Mucosa of descending colon (tissue), 3 donors: Measurements from ENCODE around the gene RPL4. TPM values are rescaled to one million over a fixed set of nuclear protein-coding genes. Genes with fewer than 3 reads are reported as not detected.

Source experiments
- ATAC-seq: fragments of 200-7000 bp; cut with Tn5 transposase; one replicate; pipeline ENCODE4 v1.9.1; 2020; ENCODE audit warnings: mild to moderate bottlenecking, moderate library complexity
- DNase-seq, 3 donors: peaks; one replicate each; pipeline ENCODE4 v3.0.0-alpha.2; 2020
- H3K36me3 ChIP-seq: fragments of 200-600 bp; one replicate; pipeline ENCODE4 v1.8.0; 2021; ENCODE audit warnings: low read depth, mild to moderate bottlenecking
- H3K4me1 ChIP-seq: fragments of 200-600 bp; one replicate; pipeline ENCODE4 v1.8.0; 2021; ENCODE audit warnings: low read depth, mild to moderate bottlenecking
- H3K4me3 ChIP-seq: fragments of 200-600 bp; one replicate; pipeline ENCODE4 v1.8.0; 2021; ENCODE audit warnings: mild to moderate bottlenecking
- H3K9me3 ChIP-seq: fragments of 200-600 bp; one replicate; pipeline ENCODE4 v1.8.0; 2021; ENCODE audit warnings: mild to moderate bottlenecking
- CTCF ChIP-seq: fragments of 200-600 bp; IDR thresholded peaks from one replicate; pipeline ENCODE4 v1.8.0; 2022; ENCODE audit warnings: antibody characterized with exemption, mild to moderate bottlenecking
- intact Hi-C, 2 donors: fragments of 100-400 bp; cut with DNase I in 1 of 2; cut with micrococcal nuclease in 1 of 2; formaldehyde crosslinking; loops; one replicate each; pipeline versions ENCODE4 v1.11.0 to v1.11.1; 2022; cut with DNase I, micrococcal nuclease
- total RNA-seq, 3 donors: library from RNA; stranded (reverse); fragmentation: NEBNext Ultra II Directional in 2 of 3; extraction: Animal tissue kit (Norgen Biotek cat#: 25700) in 2 of 3; gene quantifications; one replicate each; pipeline versions ENCODE4 v1.2.1 to v1.2.4, GENCODE V29; 2021 to 2023
- donor health status: DM: no; HTN: no; CAD: no; lungs with moderate emphysema.
- donor health status: DM: no; HTN: no; CAD: no.
- donor health status: DM: no; HTN: yes; CAD: no.

RPL4 gene
- total RNA-seq, 3 donors from 2014 or later: 1,087 to 1,829 (median 1,623) TPM

- intact Hi-C loops: no loop called here
- Histone ChIP-seq H3K9me3 (no peaks in the 10 kb centered on the region), H3K4me1 (no peaks in the 10 kb centered on the region), H3K36me3 (no peaks in the 10 kb centered on the region), H3K4me3 (no peak overlapping the region)
- no peak for TF ChIP-seq CTCF
- DNase-seq (no peak), ATAC-seq (no peak)
Measured at GRCh38 chr15:66488525-66488924, 16.1 kb downstream of the RPL4 start.

GRCh38 chr15:66486887-66487286 is 17.8 kb downstream of the RPL4 start:
- Histone ChIP-seq H3K4me1 (no peaks in the 10 kb centered on the region), H3K9me3 (no peaks in the 10 kb centered on the region), H3K4me3 (no peak overlapping the region), H3K36me3 (no peaks in the 10 kb centered on the region)
- no peak for TF ChIP-seq CTCF
- intact Hi-C loops: no loop called here
- DNase-seq: no peak
- ATAC-seq: no peak

GRCh38 chr15:66484539-66485112 is 20.0 kb downstream of the RPL4 start:
- intact Hi-C loops: no loop called here

GRCh38 chr15:66483131-66483566 is 21.5 kb downstream of the RPL4 start:
- H3K36me3 ChIP-seq: no peaks in the 10 kb centered on the region
- intact Hi-C loops: no loop called here
- DNase-seq (no peak), ATAC-seq (peak; percentile 24)
- no peaks in the 10 kb centered on the region for H3K4me1 ChIP-seq
- no peaks in the 10 kb centered on the region for H3K9me3 ChIP-seq
- no peak overlapping the region for H3K4me3 ChIP-seq
- TF ChIP-seq CTCF: no peak

More at GRCh38 chr15:66484539-66485112, 20.0 kb downstream of the RPL4 start:
- no peaks in the 10 kb centered on the region for H3K36me3 ChIP-seq
- H3K9me3 ChIP-seq: no peaks in the 10 kb centered on the region
- H3K4me1 ChIP-seq: no peaks in the 10 kb centered on the region
- H3K4me3 ChIP-seq: no peak overlapping the region
- no peak for TF ChIP-seq CTCF
- ATAC-seq (no peak), DNase-seq (no peak)

- Histone ChIP-seq H3K4me3 (no peak overlapping the region), H3K36me3 (no peaks in the 10 kb centered on the region), H3K4me1 (no peaks in the 10 kb centered on the region), H3K9me3 (no peaks in the 10 kb centered on the region)
- intact Hi-C loops: no loop called here
- ATAC-seq (no peak), DNase-seq (no peak)
- no peak for TF ChIP-seq CTCF
Measured at GRCh38 chr15:66482539-66482938, 22.1 kb downstream of the RPL4 start.
